SW480 (cell line): ENCODE data around the gene LY9.
A peak's percentile ranks its signal among the peaks of the same experiment; 100 is the strongest.

Experiments used
- DNase-seq: peaks from one replicate; pipeline ENCODE4 v3.0.0-alpha.2; 2016; ENCODE audit warnings: low spot score

The LY9 gene

GRCh38 chr1:160801836-160802580 is 6.0 kb downstream of the LY9 start:
- no peak for DNase-seq

GRCh38 chr1:160806109-160806665 is 10.2 kb downstream of the LY9 start:
- DNase-seq: no peak

- no peak for DNase-seq
These were observed 10.8 kb downstream of the LY9 start for GRCh38 chr1:160806784-160807183.

GRCh38 chr1:160807247-160807646 is 11.3 kb downstream of the LY9 start:
- DNase-seq: no peak

- no peak for DNase-seq
These were observed 11.8 kb downstream of the LY9 start for GRCh38 chr1:160807738-160808137.

GRCh38 chr1:160808289-160808688 is 12.3 kb downstream of the LY9 start:
- no peak for DNase-seq

- no peak for DNase-seq
These were observed 14.5 kb downstream of the LY9 start for GRCh38 chr1:160810486-160810885.

- DNase-seq: no peak
These were observed 15.2 kb downstream of the LY9 start for GRCh38 chr1:160811147-160811546.

- DNase-seq: peak; percentile 90
These were observed 17.2 kb downstream of the LY9 start for GRCh38 chr1:160813215-160813614.

- no peak for DNase-seq
These were observed 18.3 kb downstream of the LY9 start for GRCh38 chr1:160814316-160814715.

GRCh38 chr1:160814856-160815255 is 18.9 kb downstream of the LY9 start:
- no peak for DNase-seq

- DNase-seq: no peak
These were observed 22.4 kb downstream of the LY9 start for GRCh38 chr1:160818207-160818937.

GRCh38 chr1:160819186-160819585 is 23.2 kb downstream of the LY9 start:
- DNase-seq: no peak

- DNase-seq: no peak
These were observed 25.7 kb downstream of the LY9 start for GRCh38 chr1:160821627-160822026.

GRCh38 chr1:160823296-160823695 is 27.3 kb downstream of the LY9 start:
- DNase-seq: no peak

GRCh38 chr1:160826546-160826945 is 30.6 kb downstream of the LY9 start:
- DNase-seq: peak; percentile 78

GRCh38 chr1:160827418-160827817 is 31.4 kb downstream of the LY9 start:
- DNase-seq: peak; percentile 22

- no peak for DNase-seq
These were observed 33.8 kb downstream of the LY9 start for GRCh38 chr1:160829766-160830165.

- peak; percentile 58 for DNase-seq
These were observed 34.6 kb downstream of the LY9 start for GRCh38 chr1:160830321-160831153.

GRCh38 chr1:160834945-160835565 is 39.1 kb downstream of the LY9 start:
- peak; percentile 37 for DNase-seq

- DNase-seq: no peak
These were observed 39.8 kb downstream of the LY9 start for GRCh38 chr1:160835751-160836150.

- DNase-seq: no peak
These were observed 40.6 kb downstream of the LY9 start for GRCh38 chr1:160836561-160836960.
